Fibroblast of the conjunctiva (primary cell): ENCODE results near the gene SCARB1.
A peak's percentile ranks its signal among the peaks of the same experiment; 100 is the strongest.

Experiments
- DNase-seq: peaks from one replicate; pipeline ENCODE4 v3.0.0-alpha.2; 2010; ENCODE audit warnings: low read depth

Gene SCARB1

DNA sequence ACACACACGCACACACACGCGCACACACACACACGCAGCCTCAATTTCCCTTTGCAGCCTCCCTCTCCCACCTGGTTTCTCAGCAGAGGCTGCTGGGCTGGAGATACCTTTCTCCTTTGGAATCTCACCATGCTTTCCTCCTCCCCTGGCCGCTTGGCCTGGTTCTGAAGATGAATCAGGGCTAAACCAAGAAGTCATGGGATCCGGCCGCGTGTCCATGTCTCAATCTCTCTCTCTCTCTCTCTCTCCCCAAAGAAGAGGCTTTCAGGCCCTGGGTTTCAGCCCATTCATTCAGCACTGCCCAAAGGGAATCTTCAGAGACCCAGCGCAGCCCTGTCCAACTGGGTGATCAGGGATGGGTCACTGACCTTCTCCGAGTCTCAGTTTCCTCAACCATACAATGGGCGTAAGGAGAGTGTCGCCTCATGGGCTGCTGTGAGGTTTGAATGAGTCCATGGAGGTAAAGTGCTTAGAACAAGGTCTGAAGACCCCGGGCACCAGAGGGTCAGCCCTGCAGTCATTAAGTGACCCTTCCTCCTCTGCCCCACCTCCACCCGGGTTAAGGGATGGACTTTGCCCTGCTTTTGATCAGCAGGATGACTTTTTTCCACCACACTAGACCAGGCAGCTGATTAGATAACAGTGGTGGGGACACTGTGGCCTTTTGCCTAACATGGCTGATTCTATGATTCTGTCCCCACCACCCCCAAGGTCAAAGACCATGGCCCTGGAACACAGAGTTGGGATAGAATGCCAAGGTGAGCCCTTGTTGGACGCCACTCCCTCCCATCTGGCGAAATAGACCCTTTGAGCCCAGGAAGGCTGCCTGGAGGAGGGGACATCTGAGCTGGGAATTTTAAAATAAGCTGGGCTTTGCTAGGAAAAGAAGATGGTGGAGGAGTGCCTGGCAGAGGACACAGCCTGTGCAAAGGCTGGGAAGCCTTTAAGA lies 42.1 kb downstream of the SCARB1 start:
- no peak for DNase-seq

- DNase-seq: no peak
Measured at GRCh38 chr12:124820199-124820598, 43.5 kb downstream of the SCARB1 start.

GRCh38 chr12:124819525-124819924 lies 44.1 kb downstream of the SCARB1 start:
- no peak for DNase-seq

- no peak for DNase-seq
Measured at GRCh38 chr12:124819080-124819479, 44.6 kb downstream of the SCARB1 start.

GRCh38 chr12:124817076-124818000 lies 46.3 kb downstream of the SCARB1 start:
- DNase-seq: no peak

GRCh38 chr12:124816295-124816854 lies 47.3 kb downstream of the SCARB1 start:
- no peak for DNase-seq

DNA sequence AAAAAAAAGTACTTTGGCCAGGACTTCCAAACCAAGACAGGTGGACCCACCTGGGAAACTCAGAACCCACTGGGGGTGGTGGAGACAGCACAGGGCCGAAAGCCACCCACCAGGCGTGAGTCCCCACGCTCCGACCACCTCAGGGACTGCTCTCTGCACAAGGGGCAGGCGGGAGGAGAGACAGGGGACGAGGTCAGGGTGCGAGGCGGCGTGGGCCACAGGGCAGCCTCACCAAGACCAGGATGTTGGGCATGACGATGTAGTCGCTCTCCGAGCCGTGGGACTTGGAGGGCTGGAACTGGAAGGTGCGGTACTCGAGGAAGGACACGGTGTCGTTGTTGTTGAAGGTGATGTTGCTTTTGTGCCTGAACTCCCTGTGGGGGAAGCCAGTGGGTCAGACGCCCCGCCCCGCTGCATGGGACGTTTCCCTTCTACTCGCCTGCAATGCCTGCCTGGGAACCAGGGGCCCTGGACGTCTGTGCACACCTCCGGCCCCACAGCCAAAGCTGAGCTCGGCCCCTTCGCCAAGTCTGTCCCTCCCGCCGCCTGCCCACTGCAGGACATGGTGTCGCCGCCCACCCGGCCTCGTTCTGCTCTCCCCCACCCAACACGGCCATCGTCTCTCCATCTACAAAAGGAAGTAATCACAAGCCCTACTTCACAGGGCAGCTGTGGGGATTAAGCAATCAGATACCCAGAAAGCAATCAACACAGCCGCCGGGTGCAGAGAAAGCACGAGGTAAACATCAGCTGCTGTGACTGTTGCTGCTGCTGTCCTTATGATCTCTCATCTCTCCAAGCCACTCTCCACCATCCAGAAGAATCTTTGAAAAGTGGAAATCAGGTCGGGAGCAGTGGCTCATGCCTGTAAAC lies 48.7 kb downstream of the SCARB1 start:
- no peak for DNase-seq

DNA sequence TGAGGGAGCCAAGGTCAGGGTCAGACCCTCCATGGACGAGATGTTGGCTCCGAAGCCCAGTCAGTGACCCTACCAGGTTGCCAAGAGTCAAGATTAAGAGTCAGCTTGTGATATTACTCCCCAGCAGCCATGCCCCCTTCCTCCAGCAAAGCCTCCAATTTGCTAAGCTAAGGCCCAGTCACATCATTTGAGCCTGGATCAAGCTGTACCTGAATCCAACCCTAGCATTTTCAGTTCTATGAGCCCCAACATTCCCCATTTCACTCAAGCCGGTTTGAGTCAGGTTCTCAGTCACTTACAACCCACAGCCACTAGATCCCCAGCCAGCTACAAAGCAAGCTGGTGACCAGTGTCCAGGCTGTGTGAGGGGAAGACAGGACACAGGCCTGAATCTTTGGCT lies 49.9 kb downstream of the SCARB1 start:
- no peak for DNase-seq

GRCh38 chr12:124812979-124813378 lies 50.7 kb downstream of the SCARB1 start:
- no peak for DNase-seq

- DNase-seq: no peak
Measured at GRCh38 chr12:124812356-124812755, 51.3 kb downstream of the SCARB1 start.

DNA sequence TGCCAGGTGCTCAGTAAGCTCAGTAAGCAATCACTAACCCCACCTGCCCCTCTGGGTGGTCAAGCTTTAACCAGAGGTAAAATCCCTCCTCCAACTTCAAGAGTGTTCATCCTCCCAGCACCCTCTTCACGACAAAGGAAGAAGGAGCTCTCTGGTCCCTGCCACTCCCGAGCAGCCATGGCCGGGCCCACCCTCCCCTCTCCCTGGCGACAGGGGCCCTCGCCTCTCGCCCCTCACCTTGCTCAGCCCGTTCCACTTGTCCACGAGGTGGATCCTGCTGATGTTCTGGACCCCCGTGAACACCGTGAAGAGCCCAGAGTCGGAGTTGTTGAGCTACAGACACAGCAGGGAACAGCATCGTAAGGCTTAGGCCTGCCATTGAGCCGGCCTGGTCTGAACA lies 52.0 kb downstream of the SCARB1 start:
- no peak for DNase-seq

GRCh38 chr12:124809878-124810277 lies 53.8 kb downstream of the SCARB1 start:
- DNase-seq: no peak

- DNase-seq: no peak
Measured at GRCh38 chr12:124809391-124809790, 54.3 kb downstream of the SCARB1 start.

DNA sequence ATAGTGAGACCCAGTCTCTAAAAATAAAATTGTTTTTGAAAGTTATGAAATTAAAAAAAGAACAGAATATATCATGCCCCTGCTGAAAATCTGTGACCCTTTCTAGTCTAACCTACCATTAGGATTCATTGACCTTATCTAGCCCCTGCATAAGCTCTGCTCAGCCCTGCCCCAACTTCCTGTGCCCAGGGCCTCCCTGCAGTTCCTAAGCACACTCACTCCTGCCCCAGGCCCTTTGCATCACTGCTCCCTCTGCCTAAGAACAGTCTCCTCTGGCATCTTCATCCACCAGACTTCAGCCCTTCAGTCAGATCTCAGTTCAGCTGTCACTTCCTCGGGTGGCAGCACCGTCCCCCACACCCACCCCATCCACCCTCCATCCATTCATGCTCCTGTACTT lies 55.4 kb downstream of the SCARB1 start:
- DNase-seq: no peak

DNA sequence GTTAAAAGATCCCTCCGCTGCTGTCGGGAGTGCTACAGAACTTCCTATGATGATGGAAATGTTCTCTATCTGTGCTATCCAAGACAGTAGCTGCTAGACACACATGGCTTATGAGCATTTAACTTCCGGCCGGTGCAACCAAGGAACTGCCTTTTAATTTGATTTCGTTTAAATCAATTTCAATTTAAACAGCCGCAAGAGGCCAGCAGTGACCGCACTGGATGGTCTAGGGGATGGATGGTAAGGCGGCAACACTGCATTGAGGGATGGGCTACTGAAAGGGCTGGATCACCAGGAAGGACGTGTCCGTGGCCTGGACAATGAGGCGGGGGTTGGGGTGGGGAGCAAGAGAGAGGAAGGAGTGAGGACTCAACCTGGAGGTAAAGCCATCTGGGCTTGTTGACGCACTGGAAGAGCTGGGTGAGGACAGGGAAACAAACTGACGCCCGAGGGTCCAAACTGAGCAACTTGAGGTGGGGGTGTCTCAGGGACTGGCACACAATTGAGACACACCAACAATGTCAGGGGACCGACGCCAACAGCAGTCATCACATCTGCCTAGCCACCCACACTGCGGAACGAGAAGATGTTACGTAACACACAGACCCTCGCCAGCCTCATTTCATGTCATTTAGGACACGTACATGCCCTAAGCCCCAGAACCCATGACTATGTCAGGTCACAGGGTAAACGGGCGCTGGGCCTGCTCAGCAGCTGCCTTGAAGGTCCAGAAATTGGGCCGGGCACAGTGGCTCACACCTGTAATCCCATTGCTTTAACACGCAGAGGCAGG lies 57.6 kb downstream of the SCARB1 start:
- no peak for DNase-seq

- DNase-seq: no peak
Measured at GRCh38 chr12:124805050-124805449, 58.6 kb downstream of the SCARB1 start.

DNA sequence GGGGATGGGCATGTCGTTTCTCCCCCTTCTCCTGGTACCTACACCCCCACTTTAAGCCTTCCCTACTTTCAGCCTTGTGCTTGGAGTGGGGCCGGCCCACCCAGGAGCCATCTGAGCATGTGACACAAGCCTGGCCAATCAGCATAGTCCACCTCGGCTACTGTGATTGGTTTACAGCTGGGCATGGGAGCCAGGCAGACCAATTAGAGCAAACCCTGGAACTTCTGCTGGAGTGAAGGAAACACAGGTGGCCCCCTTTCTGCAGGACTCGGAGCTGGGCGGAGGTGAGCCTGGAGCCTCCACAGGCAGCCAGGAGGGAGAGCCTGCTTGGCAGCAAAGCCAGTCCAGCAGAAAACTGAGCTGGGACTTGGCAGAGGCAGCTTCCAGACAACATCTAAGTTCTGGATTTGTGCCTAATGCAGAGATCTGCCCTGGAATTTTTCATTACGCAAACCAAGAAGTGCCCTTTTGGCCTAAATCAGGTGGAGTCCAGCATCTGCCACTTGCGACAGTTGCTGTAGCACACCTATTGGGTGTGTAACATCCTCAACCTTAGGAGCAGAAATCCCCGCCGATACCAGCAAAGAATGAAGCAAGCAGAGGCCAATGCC lies 59.5 kb downstream of the SCARB1 start:
- peak; percentile 37 for DNase-seq

GRCh38 chr12:124802361-124802760 lies 61.3 kb downstream of the SCARB1 start:
- DNase-seq: no peak

- no peak for DNase-seq
Measured at GRCh38 chr12:124800506-124800905, 63.2 kb downstream of the SCARB1 start.

- DNase-seq: no peak
Measured at GRCh38 chr12:124797321-124797720, 66.3 kb downstream of the SCARB1 start.
